Measurements from ENCODE around the gene SLITRK4. TPM values are rescaled to one million over a fixed set of nuclear protein-coding genes. Genes with fewer than 3 reads are reported as not detected.

Gene SLITRK4
- total RNA-seq, 2 donors from 2014 or later: not detected

DNA sequence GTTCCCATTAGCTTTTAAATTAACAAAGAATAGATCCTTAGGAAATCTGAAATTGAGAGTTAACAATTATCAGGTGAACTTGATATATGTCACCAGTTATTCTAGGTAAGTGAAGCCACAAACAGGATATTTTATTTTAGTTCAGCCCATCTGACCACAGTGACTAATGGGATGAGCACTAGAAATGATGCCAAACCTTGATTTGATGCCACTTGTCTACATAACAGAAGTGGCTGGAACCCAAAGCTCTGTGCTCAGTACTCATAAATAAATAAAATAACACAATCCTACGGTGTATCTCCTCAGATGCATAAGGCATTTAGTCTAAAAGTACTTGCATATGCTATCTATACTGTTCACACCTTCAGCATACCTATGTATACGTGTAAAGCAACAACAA lies 12.2 kb downstream of the SLITRK4 start:
- no peak overlapping the region for H3K4me3 Mint-ChIP-seq
- no peaks in the 10 kb centered on the region for H3K4me1 Mint-ChIP-seq
- no peak for ATAC-seq (replicated peaks)
- no peaks in the 10 kb centered on the region for H3K36me3 Mint-ChIP-seq (ENCODE audit: low read depth)
- H3K27ac Mint-ChIP-seq: no peak overlapping the region
- H3K9me3 Mint-ChIP-seq: no peaks in the 10 kb centered on the region
- H3K27me3 Mint-ChIP-seq: no peaks in the 10 kb centered on the region

DNA sequence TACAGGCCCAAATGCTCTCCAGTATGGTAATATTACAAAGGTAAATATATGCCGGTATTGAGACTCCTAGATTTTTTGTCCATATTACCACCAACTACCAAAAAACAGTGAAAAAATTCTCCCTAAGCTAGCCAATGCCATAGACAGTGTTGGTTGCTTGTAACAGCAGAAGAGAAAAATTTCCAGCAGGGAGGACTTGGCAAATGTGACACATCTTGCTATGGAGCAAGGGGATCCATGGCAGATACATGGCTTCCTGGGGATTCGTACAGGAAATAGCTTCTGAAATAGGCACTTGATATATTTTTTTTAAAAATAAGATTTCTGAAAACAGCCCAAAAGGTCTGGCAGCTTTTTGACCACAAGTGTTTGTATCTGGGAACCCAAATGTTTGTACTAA lies 14.6 kb downstream of the SLITRK4 start:
- Mint-ChIP-seq H3K4me3 (no peak overlapping the region), H3K27me3 (no peaks in the 10 kb centered on the region), H3K36me3 (ENCODE audit: low read depth) (no peaks in the 10 kb centered on the region), H3K4me1 (no peaks in the 10 kb centered on the region), H3K9me3 (no peaks in the 10 kb centered on the region), H3K27ac (no peak overlapping the region)
- no peak for ATAC-seq (replicated peaks)

DNA sequence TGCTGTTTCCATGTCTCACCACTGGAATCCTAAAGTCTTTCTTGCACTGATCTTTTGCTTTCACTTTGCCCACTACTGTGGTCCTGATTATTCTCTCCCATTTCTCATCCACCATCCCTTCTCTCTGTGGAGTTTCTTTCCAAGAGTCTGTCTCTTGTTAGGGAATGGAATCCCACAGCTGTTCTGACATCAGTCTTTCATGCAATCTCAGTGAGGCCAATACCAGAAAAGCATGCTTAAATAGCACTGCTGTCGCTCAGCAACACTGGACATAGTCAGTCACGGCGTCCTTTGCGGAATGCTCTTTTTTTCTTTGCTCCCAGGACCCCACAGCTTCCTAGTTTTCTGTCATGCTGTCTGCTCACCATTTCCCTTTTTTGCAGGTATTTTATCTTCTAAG lies 20.1 kb downstream of the SLITRK4 start:
- Mint-ChIP-seq H3K27ac (no peak overlapping the region), H3K27me3 (no peaks in the 10 kb centered on the region), H3K4me1 (no peaks in the 10 kb centered on the region), H3K4me3 (no peak overlapping the region), H3K9me3 (peaks cover 16% of the 10 kb centered on the region), H3K36me3 (ENCODE audit: low read depth) (no peaks in the 10 kb centered on the region)
- no peak for ATAC-seq (replicated peaks)

DNA sequence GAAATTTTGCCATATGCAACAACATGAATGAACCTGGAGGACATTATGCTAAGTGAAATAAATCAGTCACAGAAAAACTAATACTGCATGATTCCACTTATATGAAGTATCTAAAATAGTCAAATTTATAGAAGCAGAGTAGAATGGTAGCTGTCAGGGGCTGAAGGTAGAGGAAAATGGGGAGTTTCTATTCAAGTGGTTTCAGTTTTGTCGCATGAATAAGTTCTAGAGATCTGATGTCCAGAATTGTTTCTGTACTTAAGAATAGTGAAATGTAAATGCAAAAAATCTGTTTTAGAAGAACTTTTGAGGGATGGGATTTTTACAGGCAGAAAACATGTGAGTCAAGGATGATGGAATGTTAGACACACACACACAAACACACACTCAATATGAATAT lies 34.1 kb downstream of the SLITRK4 start:
- ATAC-seq (replicated peaks): no peak
- H3K36me3 Mint-ChIP-seq (ENCODE audit: low read depth): no peaks in the 10 kb centered on the region
- no peaks in the 10 kb centered on the region for H3K27me3 Mint-ChIP-seq
- no peak overlapping the region for H3K4me3 Mint-ChIP-seq
- H3K4me1 Mint-ChIP-seq: no peaks in the 10 kb centered on the region
- no peaks in the 10 kb centered on the region for H3K9me3 Mint-ChIP-seq
- no peak overlapping the region for H3K27ac Mint-ChIP-seq

- Mint-ChIP-seq H3K4me3 (no peak overlapping the region), H3K4me1 (no peaks in the 10 kb centered on the region), H3K27me3 (no peaks in the 10 kb centered on the region), H3K36me3 (ENCODE audit: low read depth) (no peaks in the 10 kb centered on the region), H3K9me3 (peaks cover 5% of the 10 kb centered on the region), H3K27ac (no peak overlapping the region)
- no peak for ATAC-seq (replicated peaks)
Observed at GRCh38 chrX:143581240-143581639, 54.7 kb downstream of the SLITRK4 start.

- Mint-ChIP-seq H3K27ac (no peak overlapping the region), H3K4me3 (no peak overlapping the region), H3K4me1 (no peaks in the 10 kb centered on the region), H3K9me3 (peaks cover 5% of the 10 kb centered on the region), H3K36me3 (ENCODE audit: low read depth) (no peaks in the 10 kb centered on the region), H3K27me3 (no peaks in the 10 kb centered on the region)
- ATAC-seq (replicated peaks): no peak
Observed at GRCh38 chrX:143580266-143580665, 55.6 kb downstream of the SLITRK4 start.

Other genes with a start within 250 kb of the SLITRK4 start
- gene SPANXN3, start 118.6 kb downstream of the SLITRK4 start, total RNA-seq: not detected
- not detected for gene SPANXN2, start 84.7 kb upstream of the SLITRK4 start, total RNA-seq
- gene UBE2NL, start 248.0 kb upstream of the SLITRK4 start, total RNA-seq: not detected